IMR-90 (cell line): Measurements from ENCODE around the gene RBM48.
"Not testable (repeated sequence)": the region's sequence is repeated elsewhere in the genome, so short reads cannot be mapped to it uniquely, and the experiment has no call there.

Experiments
- BHLHE40 ChIP-seq: fragments of 150-350 bp; IDR thresholded peaks from 2 replicates; pipeline ENCODE4 v1.6.1; 2016; ENCODE audit warnings: mild to moderate bottlenecking, low read depth, low read length
- CEBPB ChIP-seq: IDR thresholded peaks from 2 replicates; pipeline ENCODE4 v1.6.1; 2012; ENCODE audit warnings: low read depth, low read length, improper control_type of control experiment
- MAZ ChIP-seq: IDR thresholded peaks from 2 replicates; pipeline ENCODE4 v1.6.1; 2012; ENCODE audit warnings: low read depth, mild to moderate bottlenecking, low read length, improper control_type of control experiment, moderate library complexity, borderline replicate concordance
- POLR2A ChIP-seq: IDR thresholded peaks from 2 replicates; pipeline ENCODE4 v1.6.1; 2012; ENCODE audit warnings: mild to moderate bottlenecking, low read depth, low read length
- RAD21 ChIP-seq: IDR thresholded peaks from 2 replicates; pipeline ENCODE4 v1.6.1; 2012; ENCODE audit warnings: low read length, improper control_type of control experiment
- TF ChIP-seq, protein P1 (sequence below): conservative IDR thresholded peaks from 2 replicates; pipeline ENCODE4 v1.5.1; 2012; ENCODE audit warnings: mild to moderate bottlenecking, low read depth, low read length, improper control_type of control experiment
- TF ChIP-seq, protein P2 (sequence below): fragments of 150-350 bp; IDR thresholded peaks from 2 replicates; pipeline ENCODE4 v1.6.1; 2017; ENCODE audit warnings: mild to moderate bottlenecking, antibody characterized with exemption, low read length, low read depth

GRCh38 chr7:92483624-92484023 lies 45.0 kb upstream of the RBM48 start:
- not testable (repeated sequence) for TF ChIP-seq POLR2A, BHLHE40, CEBPB, RAD21, MAZ
- TF ChIP-seq, protein P1, sequence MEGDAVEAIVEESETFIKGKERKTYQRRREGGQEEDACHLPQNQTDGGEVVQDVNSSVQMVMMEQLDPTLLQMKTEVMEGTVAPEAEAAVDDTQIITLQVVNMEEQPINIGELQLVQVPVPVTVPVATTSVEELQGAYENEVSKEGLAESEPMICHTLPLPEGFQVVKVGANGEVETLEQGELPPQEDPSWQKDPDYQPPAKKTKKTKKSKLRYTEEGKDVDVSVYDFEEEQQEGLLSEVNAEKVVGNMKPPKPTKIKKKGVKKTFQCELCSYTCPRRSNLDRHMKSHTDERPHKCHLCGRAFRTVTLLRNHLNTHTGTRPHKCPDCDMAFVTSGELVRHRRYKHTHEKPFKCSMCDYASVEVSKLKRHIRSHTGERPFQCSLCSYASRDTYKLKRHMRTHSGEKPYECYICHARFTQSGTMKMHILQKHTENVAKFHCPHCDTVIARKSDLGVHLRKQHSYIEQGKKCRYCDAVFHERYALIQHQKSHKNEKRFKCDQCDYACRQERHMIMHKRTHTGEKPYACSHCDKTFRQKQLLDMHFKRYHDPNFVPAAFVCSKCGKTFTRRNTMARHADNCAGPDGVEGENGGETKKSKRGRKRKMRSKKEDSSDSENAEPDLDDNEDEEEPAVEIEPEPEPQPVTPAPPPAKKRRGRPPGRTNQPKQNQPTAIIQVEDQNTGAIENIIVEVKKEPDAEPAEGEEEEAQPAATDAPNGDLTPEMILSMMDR, result not testable (repeated sequence)
- TF ChIP-seq, protein P2, sequence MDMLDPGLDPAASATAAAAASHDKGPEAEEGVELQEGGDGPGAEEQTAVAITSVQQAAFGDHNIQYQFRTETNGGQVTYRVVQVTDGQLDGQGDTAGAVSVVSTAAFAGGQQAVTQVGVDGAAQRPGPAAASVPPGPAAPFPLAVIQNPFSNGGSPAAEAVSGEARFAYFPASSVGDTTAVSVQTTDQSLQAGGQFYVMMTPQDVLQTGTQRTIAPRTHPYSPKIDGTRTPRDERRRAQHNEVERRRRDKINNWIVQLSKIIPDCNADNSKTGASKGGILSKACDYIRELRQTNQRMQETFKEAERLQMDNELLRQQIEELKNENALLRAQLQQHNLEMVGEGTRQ, result not testable (repeated sequence)
